Keratinocyte (primary cell): Measurements from ENCODE around the gene TOGARAM1. TPM values are rescaled to one million over a fixed set of nuclear protein-coding genes. Genes with fewer than 3 reads are reported as not detected.

Source experiments
- DNase-seq: peaks from one replicate; pipeline ENCODE4 v3.0.0-alpha.2; 2011; ENCODE audit warnings: low read depth, missing footprints, low spot score
- FAIRE-seq: peaks from 2 replicates; lab custom pipeline; 2011; peaks lifted over from hg19 to GRCh38; lab: Jason Lieb, UNC
- H2AFZ ChIP-seq: 2 replicates; pipeline ENCODE4 v1.6.0; 2012; ENCODE audit warnings: low read length, control low read depth, inconsistent platforms; ENCODE audit not compliant: control insufficient read depth
- H3K27ac ChIP-seq: 2 replicates; pipeline ENCODE4 v1.5.1; 2011; ENCODE audit warnings: low read length; ENCODE audit not compliant: control insufficient read depth, insufficient read depth
- H3K27me3 ChIP-seq: 3 replicates; pipeline ENCODE4 v1.6.0; 2011; ENCODE audit warnings: low read length; ENCODE audit not compliant: control insufficient read depth, insufficient read depth; ENCODE audit errors: extremely low read depth
- H3K36me3 ChIP-seq, 2 experiments: 2 replicates in 1 of 2; 3 replicates in 1 of 2; pipeline ENCODE4 v1.5.1; 2011; ENCODE audit warnings: low read length in 2 of 2, mild to moderate bottlenecking in 1 of 2; ENCODE audit not compliant: control insufficient read depth in 2 of 2, insufficient read depth in 2 of 2; ENCODE audit errors: extremely low read depth in 1 of 2
- H3K4me1 ChIP-seq: 3 replicates; pipeline ENCODE4 v1.5.1; 2011; ENCODE audit warnings: low read length; ENCODE audit not compliant: control insufficient read depth, insufficient read depth; ENCODE audit errors: extremely low read depth
- H3K4me2 ChIP-seq: 3 replicates; pipeline ENCODE4 v1.6.0; 2011; ENCODE audit warnings: low read depth, low read length; ENCODE audit not compliant: control insufficient read depth, insufficient read depth; ENCODE audit errors: extremely low read depth
- H3K4me3 ChIP-seq, 3 experiments: fragments of 200-600 bp in 1 of 3; sonication (generic) in 1 of 3; 2 replicates in 2 of 3; 3 replicates in 1 of 3; pipeline ENCODE4 v1.5.1; 2011 to 2016; ENCODE audit warnings: low read length in 3 of 3, mild to moderate bottlenecking in 3 of 3, control low read depth in 2 of 3, inconsistent platforms in 1 of 3, low read depth in 1 of 3, mixed read lengths in 1 of 3, mixed run types in 1 of 3, moderate library complexity in 1 of 3; ENCODE audit not compliant: control insufficient read depth in 2 of 3, insufficient read depth in 2 of 3; ENCODE audit errors: extremely low read depth in 1 of 3
- H3K79me2 ChIP-seq: 2 replicates; pipeline ENCODE4 v1.6.0; 2012; ENCODE audit warnings: low read length; ENCODE audit not compliant: control insufficient read depth, insufficient read depth
- H3K9ac ChIP-seq: 3 replicates; pipeline ENCODE4 v1.6.0; 2011; ENCODE audit warnings: low read length; ENCODE audit not compliant: control insufficient read depth, insufficient read depth; ENCODE audit errors: extremely low read depth
- H3K9me1 ChIP-seq: 3 replicates; pipeline ENCODE4 v1.6.0; 2011; ENCODE audit warnings: low read length; ENCODE audit not compliant: control insufficient read depth, insufficient read depth; ENCODE audit errors: extremely low read depth
- H3K9me3 ChIP-seq: 2 replicates; pipeline ENCODE4 v1.5.1; 2012; ENCODE audit warnings: low read depth, low read length; ENCODE audit not compliant: control insufficient read depth
- H4K20me1 ChIP-seq: 3 replicates; pipeline ENCODE4 v1.6.0; 2011; ENCODE audit warnings: low read length; ENCODE audit not compliant: control insufficient read depth, insufficient read depth; ENCODE audit errors: extremely low read depth
- CTCF ChIP-seq, 3 experiments: IDR thresholded peaks in 1 of 3; conservative IDR thresholded peaks in 1 of 3; optimal IDR thresholded peaks in 1 of 3; 2 replicates in 2 of 3; 3 replicates in 1 of 3; pipeline versions ENCODE3 to v1.5.1; 2011; ENCODE audit warnings: low read length in 3 of 3, mild to moderate bottlenecking in 3 of 3, moderate library complexity in 2 of 3, control low read depth in 1 of 3, inconsistent platforms in 1 of 3; ENCODE audit not compliant: insufficient read depth in 2 of 3; ENCODE audit errors: extremely low read depth in 1 of 3
- EZH2 ChIP-seq: IDR thresholded peaks from one replicate; pipeline ENCODE4 v1.6.1; 2012; ENCODE audit warnings: inconsistent platforms, mild to moderate bottlenecking, low read length, moderate library complexity
- dilution Hi-C: fragments of 300-500 bp; cut with MboI; formaldehyde crosslinking; loops from one replicate; pipeline ENCODE4 v1.7.0; 2020; ENCODE audit warnings: low sequenced_read_pairs; ENCODE audit not compliant: extremely low pct_ligation_motif_present
- polyA plus RNA-seq, 5 experiments: library from polyadenylated mRNA; depleted of rRNA in 3 of 5; stranded (reverse) in 3 of 5; stranded (forward) in 1 of 5; unstranded in 1 of 5; fragments of >200 nt; gene quantifications; 1 replicate in 1 of 5; 2 replicates in 3 of 5; 3 replicates in 1 of 5; pipeline versions ENCODE4 v1.2.1 to v1.2.3, GENCODE V29; 2011 to 2012; ENCODE audit warnings: missing spikeins in 2 of 5, low read depth in 1 of 5, low replicate concordance in 1 of 5

TOGARAM1 gene
- polyA plus RNA-seq, 1 donor (not counting 4 experiments of a cell fraction or from before 2014, with no cell fraction given), result 8.2 TPM

GRCh38 chr14:44942436-44942835 is 19.6 kb upstream of the TOGARAM1 start:
- Histone ChIP-seq H3K4me1 (no peaks in the 10 kb centered on the region), H3K9ac (no peak overlapping the region), H3K79me2 (no peaks in the 10 kb centered on the region), H3K27ac (no peak overlapping the region), H3K4me2 (no peak overlapping the region), H3K9me1 (no peaks in the 10 kb centered on the region), H4K20me1 (no peaks in the 10 kb centered on the region), H3K9me3 (no peaks in the 10 kb centered on the region), H3K36me3 (peaks cover 7 to 9% of the 10 kb centered on the region in 2 experiments), H2AFZ (no peak overlapping the region), H3K27me3 (no peaks in the 10 kb centered on the region), H3K4me3 (no peak overlapping the region)
- dilution Hi-C loops, result no loop called here
- TF ChIP-seq EZH2 (no peak), CTCF (optimal IDR thresholded peaks at IDR 0.05 in 1 of 3, IDR thresholded peaks at IDR 0.05 in 1 of 3, conservative IDR thresholded peaks at IDR 0.05 in 1 of 3; ENCODE audit: extremely low read depth in 1 of 3, insufficient read depth in 2 of 3, low read length in 3 of 3) (no peak)
- DNase-seq (no peak), FAIRE-seq (no peak)

GRCh38 chr14:44944107-44944506 is 17.9 kb upstream of the TOGARAM1 start:
- dilution Hi-C loops, result no loop called here
- FAIRE-seq, result no peak
- no peaks in the 10 kb centered on the region for H3K9me1 ChIP-seq

More at GRCh38 chr14:44944107-44944506, 17.9 kb upstream of the TOGARAM1 start:
- Histone ChIP-seq H3K79me2 (peaks cover 4% of the 10 kb centered on the region), H3K9ac (no peak overlapping the region), H2AFZ (no peak overlapping the region), H3K4me3 (no peak overlapping the region), H3K27me3 (no peaks in the 10 kb centered on the region), H3K9me3 (no peaks in the 10 kb centered on the region), H3K4me2 (no peak overlapping the region), H3K4me1 (no peaks in the 10 kb centered on the region), H3K36me3 (peaks cover 7 to 9% of the 10 kb centered on the region in 2 experiments), H3K27ac (no peak overlapping the region), H4K20me1 (no peaks in the 10 kb centered on the region)
- no peak for TF ChIP-seq CTCF (optimal IDR thresholded peaks at IDR 0.05 in 1 of 3, IDR thresholded peaks at IDR 0.05 in 1 of 3, conservative IDR thresholded peaks at IDR 0.05 in 1 of 3; ENCODE audit: extremely low read depth in 1 of 3, insufficient read depth in 2 of 3, low read length in 3 of 3)
- TF ChIP-seq EZH2, result no peak
- no peak for DNase-seq
